PC-9 (cell line): Measurements from ENCODE around the gene HEXIM1. TPM values are rescaled to one million over a fixed set of nuclear protein-coding genes. Genes with fewer than 3 reads are reported as not detected.
A peak's percentile ranks its signal among the peaks of the same experiment; 100 is the strongest.

Experiments
- BruUV-seq: library from RNA; stranded (reverse); fragments of 400-500 nt; replicated peaks from 2 replicates; lab custom pipeline; 2021; lab: Mats Ljungman, UMichigan
- CTCF ChIA-PET: fragments of 300-600 bp; sonication (Branson Sonifier 250); formaldehyde crosslinking; loops from one replicate; lab custom pipeline; 2022; ENCODE audit warnings: antibody characterized with exemption; lab: Charles Lee
- POLR2A ChIA-PET: fragments of 300-600 bp; sonication (Branson Sonifier 250); formaldehyde crosslinking; loops from one replicate; lab custom pipeline; 2022; ENCODE audit warnings: antibody characterized with exemption; ENCODE audit not compliant: unreplicated experiment; lab: Charles Lee
- DNase-seq, 2 experiments: peaks; one replicate each; pipeline versions ENCODE4 v3.0.0 to v3.0.0-alpha.2; 2015 to 2022; ENCODE audit warnings: mixed read lengths in 1 of 2
- H2AFZ ChIP-seq: fragments of 200-600 bp; sonication (generic); 2 replicates; pipeline ENCODE4 v1.8.1; 2017; ENCODE audit warnings: antibody characterized with exemption
- H3F3A ChIP-seq: fragments of 200-600 bp; sonication (generic); 2 replicates; pipeline ENCODE4 v1.8.1; 2017; ENCODE audit warnings: antibody characterized with exemption, mild to moderate bottlenecking, low read depth; ENCODE audit not compliant: insufficient read depth
- H3K27ac ChIP-seq: fragments of 200-600 bp; sonication (generic); 2 replicates; pipeline ENCODE4 v1.6.1; 2016; ENCODE audit warnings: mixed run types
- H3K27me3 ChIP-seq: fragments of 200-600 bp; sonication (generic); 2 replicates; pipeline ENCODE4 v1.6.1; 2016; ENCODE audit warnings: low read depth, mixed run types; ENCODE audit not compliant: insufficient read depth
- H3K36me3 ChIP-seq: fragments of 200-600 bp; sonication (generic); 2 replicates; pipeline ENCODE4 v1.6.1; 2016; ENCODE audit warnings: low read depth, mixed run types
- H3K4me1 ChIP-seq: fragments of 200-600 bp; sonication (generic); replicated peaks from 2 replicates; pipeline ENCODE4 v1.6.1; 2016; ENCODE audit warnings: mixed run types; ENCODE audit not compliant: insufficient read depth
- H3K4me2 ChIP-seq: fragments of 200-600 bp; sonication (generic); 2 replicates; pipeline ENCODE4 v1.6.1; 2017; ENCODE audit warnings: mixed run types
- H3K4me3 ChIP-seq: fragments of 200-600 bp; sonication (generic); 2 replicates; pipeline ENCODE4 v1.6.1; 2016; ENCODE audit warnings: mixed run types
- H3K79me2 ChIP-seq: fragments of 200-600 bp; sonication (generic); 2 replicates; pipeline ENCODE4 v1.6.1; 2017; ENCODE audit warnings: low read depth, mixed run types
- H3K9me2 ChIP-seq: fragments of 200-600 bp; sonication (generic); 2 replicates; pipeline ENCODE4 v1.8.1; 2017; ENCODE audit warnings: mild to moderate bottlenecking; ENCODE audit not compliant: insufficient read depth
- H3K9me3 ChIP-seq: fragments of 200-600 bp; sonication (generic); 2 replicates; pipeline ENCODE4 v1.8.1; 2016; ENCODE audit warnings: low read depth; ENCODE audit not compliant: insufficient read depth
- H4K20me1 ChIP-seq: fragments of 200-600 bp; sonication (generic); 2 replicates; pipeline ENCODE4 v1.8.1; 2017; ENCODE audit not compliant: insufficient read depth
- EZH2 ChIP-seq: fragments of 200-600 bp; sonication (generic); IDR thresholded peaks from 2 replicates; pipeline ENCODE4 v1.8.0; 2017; ENCODE audit warnings: antibody characterized with exemption, low read depth
- intact Hi-C: fragments of 100-400 bp; cut with micrococcal nuclease; formaldehyde crosslinking; loops from one replicate; pipeline ENCODE4 v1.10.0; 2022; ENCODE audit not compliant: unreplicated experiment
- total RNA-seq: library from RNA; stranded (reverse); gene quantifications from 2 replicates; pipeline ENCODE4 v1.2.3, GENCODE V29; 2021
- TF ChIP-seq, protein P1 (sequence below): fragments of 200-600 bp; sonication (generic); conservative IDR thresholded peaks from 2 replicates; pipeline ENCODE4 v1.6.1; 2017; ENCODE audit warnings: mixed run types, antibody characterized with exemption, mild to moderate bottlenecking, moderate library complexity

HEXIM1 gene
- total RNA-seq, 1 experiment from 2014 or later, result 64.9 TPM

DNA sequence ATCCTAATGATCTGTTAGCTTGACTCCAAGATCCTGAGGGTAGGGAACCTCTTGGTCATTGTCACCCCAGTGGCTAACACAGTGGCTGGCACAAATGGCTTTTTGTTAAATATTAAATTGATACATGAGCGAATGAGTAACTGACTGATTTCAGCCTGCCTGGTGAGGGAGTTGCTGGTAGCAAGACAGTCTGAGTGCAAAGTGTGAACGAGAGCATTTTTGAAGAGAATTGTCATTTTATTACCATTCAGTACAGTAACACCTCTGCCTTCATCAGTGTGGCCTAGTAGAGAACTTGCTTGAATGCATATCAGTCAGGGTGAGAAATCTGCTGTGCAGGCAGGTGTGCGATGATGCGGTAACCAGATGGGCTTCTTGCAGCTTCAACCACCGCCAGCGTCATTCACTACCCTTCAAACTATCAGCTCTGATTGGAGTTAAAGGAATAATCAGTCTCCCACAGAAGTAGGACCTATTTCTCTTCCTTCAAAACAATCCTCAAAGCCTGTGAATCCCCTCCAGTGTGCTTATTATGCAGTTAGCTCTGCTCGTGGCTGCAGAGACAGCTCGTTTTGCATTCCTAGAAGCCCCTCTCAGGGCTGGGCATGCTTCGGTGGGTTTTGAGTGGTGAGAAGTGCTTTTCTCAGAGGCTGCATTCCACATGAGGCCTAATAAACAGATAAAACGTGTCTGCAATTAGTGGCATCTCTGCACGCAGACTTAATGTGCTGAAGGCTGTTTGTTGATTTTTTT is 42.4 kb downstream of the HEXIM1 start:
- Histone ChIP-seq H3K4me3 (no peak overlapping the region), H3F3A (peaks cover 9% of the 10 kb centered on the region), H3K27me3 (no peaks in the 10 kb centered on the region), H3K27ac (no peak overlapping the region), H3K4me2 (no peak overlapping the region), H2AFZ (no peak overlapping the region), H3K36me3 (no peaks in the 10 kb centered on the region), H4K20me1 (no peaks in the 10 kb centered on the region), H3K9me2 (no peaks in the 10 kb centered on the region), H3K4me1 (no peaks in the 10 kb centered on the region), H3K79me2 (no peaks in the 10 kb centered on the region), H3K9me3 (no peaks in the 10 kb centered on the region)
- no peak for DNase-seq
- ChIA-PET CTCF (no interaction called here), POLR2A (no interaction called here)
- intact Hi-C loops, result no loop called here
- TF ChIP-seq, protein P1, sequence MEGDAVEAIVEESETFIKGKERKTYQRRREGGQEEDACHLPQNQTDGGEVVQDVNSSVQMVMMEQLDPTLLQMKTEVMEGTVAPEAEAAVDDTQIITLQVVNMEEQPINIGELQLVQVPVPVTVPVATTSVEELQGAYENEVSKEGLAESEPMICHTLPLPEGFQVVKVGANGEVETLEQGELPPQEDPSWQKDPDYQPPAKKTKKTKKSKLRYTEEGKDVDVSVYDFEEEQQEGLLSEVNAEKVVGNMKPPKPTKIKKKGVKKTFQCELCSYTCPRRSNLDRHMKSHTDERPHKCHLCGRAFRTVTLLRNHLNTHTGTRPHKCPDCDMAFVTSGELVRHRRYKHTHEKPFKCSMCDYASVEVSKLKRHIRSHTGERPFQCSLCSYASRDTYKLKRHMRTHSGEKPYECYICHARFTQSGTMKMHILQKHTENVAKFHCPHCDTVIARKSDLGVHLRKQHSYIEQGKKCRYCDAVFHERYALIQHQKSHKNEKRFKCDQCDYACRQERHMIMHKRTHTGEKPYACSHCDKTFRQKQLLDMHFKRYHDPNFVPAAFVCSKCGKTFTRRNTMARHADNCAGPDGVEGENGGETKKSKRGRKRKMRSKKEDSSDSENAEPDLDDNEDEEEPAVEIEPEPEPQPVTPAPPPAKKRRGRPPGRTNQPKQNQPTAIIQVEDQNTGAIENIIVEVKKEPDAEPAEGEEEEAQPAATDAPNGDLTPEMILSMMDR, result no peak
- TF ChIP-seq EZH2, result no peak
- no TSS peak for BruUV-seq

DNA sequence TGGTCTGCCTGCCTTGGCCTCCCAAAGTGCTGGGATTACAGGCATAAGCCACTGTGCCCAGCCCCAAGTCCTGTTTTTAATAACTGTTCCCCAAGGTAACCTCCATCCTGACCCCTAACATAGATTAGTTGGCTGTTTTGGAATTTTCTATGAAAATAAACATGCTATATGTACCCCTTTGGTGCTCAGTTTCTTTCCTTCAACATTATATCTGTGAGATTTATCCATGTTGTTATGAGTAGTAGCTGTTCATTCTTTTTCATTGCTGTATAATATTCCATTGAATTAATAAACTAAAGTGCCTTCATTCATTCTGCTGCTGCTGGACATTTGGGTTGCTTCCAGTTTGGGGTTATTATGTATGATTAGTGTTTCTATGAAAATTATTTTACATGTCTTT is 47.1 kb downstream of the HEXIM1 start:
- H3K9me3 ChIP-seq, result no peaks in the 10 kb centered on the region
- H3K9me2 ChIP-seq, result no peaks in the 10 kb centered on the region
- TF ChIP-seq EZH2, result no peak
- TF ChIP-seq, protein P1, result no peak
- H3K4me2 ChIP-seq, result no peak overlapping the region
- H3K27me3 ChIP-seq, result no peaks in the 10 kb centered on the region
- ChIA-PET POLR2A (no interaction called here), CTCF (interaction anchor here (1.2 kb wide), 1 partner anchor 60 kb away, joined by 25 read pairs; the partner anchor contains the start of gene ACBD4)
- H3K4me3 ChIP-seq, result no peak overlapping the region
- H4K20me1 ChIP-seq, result no peaks in the 10 kb centered on the region
- H3K36me3 ChIP-seq, result no peaks in the 10 kb centered on the region
- intact Hi-C loops, result no loop called here
- BruUV-seq, result no TSS peak
- H3K79me2 ChIP-seq, result no peaks in the 10 kb centered on the region
- no peak overlapping the region for H3K27ac ChIP-seq
- no peak for DNase-seq
- peaks cover 30% of the 10 kb centered on the region for H3F3A ChIP-seq
- H2AFZ ChIP-seq, result no peak overlapping the region
- H3K4me1 ChIP-seq, result peaks cover 25% of the 10 kb centered on the region

DNA sequence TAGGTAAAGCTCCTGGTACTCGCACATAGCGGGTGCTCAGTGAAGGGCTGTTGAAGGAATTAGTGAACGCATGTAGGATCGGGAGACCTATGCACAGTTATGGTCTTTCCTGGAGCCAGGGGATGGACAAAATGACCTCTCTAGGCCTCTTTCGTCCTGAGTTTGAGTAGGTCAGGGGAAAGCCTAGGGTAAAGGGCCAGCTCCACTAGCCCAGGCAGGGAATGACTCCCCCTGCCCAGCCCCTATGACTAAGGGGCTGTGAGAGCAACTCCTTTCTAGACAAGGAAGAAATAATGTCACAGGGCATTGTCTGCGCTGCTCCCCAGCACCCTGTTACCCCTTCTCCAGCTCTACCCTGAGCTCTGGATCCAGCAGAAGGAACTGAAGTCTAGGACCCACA is 48.8 kb downstream of the HEXIM1 start:
- H3K4me2 ChIP-seq, result peak overlapping the region; percentile 62

More for the DNA sequence above, 48.8 kb downstream of the HEXIM1 start:
- DNase-seq, result no peak
- Histone ChIP-seq H3K9me3 (no peaks in the 10 kb centered on the region), H3K4me3 (no peak overlapping the region), H3F3A (peaks cover 33% of the 10 kb centered on the region; the same call in 1 of the 2 replicates), H2AFZ (0 out of 2 replicates have a peak overlapping the region, but pooled peaks have one; percentile 16), H3K79me2 (no peaks in the 10 kb centered on the region), H3K27ac (peak overlapping the region; percentile 52), H3K9me2 (no peaks in the 10 kb centered on the region), H3K4me1 (peaks cover 33% of the 10 kb centered on the region), H3K36me3 (no peaks in the 10 kb centered on the region), H3K27me3 (no peaks in the 10 kb centered on the region), H4K20me1 (no peaks in the 10 kb centered on the region)
- no TSS peak for BruUV-seq
- TF ChIP-seq, protein P1, result no peak
- POLR2A ChIA-PET, result interaction anchor here (0.6 to 2.2 kb wide), 6 partner anchors 24 to 52 kb away, joined by 3 to 31 read pairs (median 12); partner anchors contain the start of genes HEXIM1 and HEXIM2
- CTCF ChIA-PET, result interaction anchor here (0.6 to 2.2 kb wide), 14 partner anchors 21 to 186 kb away, joined by 3 to 66 read pairs (median 8); partner anchors contain the start of genes ACBD4, HEXIM1 and HEXIM2
- intact Hi-C loops, result loop anchor here (1.0 kb wide), 2 partner anchors 26 to 48 kb away; no protein-coding TSS in a partner anchor
